CD1c-positive myeloid dendritic cell (primary cell): ENCODE data around the gene GABARAP.

Experiments
- DNase-seq: peaks from one replicate; pipeline ENCODE4 v3.0.0-alpha.2; 2016; ENCODE audit errors: extremely low spot score

Gene GABARAP

GRCh38 chr17:7207120-7208001 lies 34.9 kb downstream of the GABARAP start:
- DNase-seq = no peak

GRCh38 chr17:7205561-7205960 lies 36.7 kb downstream of the GABARAP start:
- no peak for DNase-seq

DNA sequence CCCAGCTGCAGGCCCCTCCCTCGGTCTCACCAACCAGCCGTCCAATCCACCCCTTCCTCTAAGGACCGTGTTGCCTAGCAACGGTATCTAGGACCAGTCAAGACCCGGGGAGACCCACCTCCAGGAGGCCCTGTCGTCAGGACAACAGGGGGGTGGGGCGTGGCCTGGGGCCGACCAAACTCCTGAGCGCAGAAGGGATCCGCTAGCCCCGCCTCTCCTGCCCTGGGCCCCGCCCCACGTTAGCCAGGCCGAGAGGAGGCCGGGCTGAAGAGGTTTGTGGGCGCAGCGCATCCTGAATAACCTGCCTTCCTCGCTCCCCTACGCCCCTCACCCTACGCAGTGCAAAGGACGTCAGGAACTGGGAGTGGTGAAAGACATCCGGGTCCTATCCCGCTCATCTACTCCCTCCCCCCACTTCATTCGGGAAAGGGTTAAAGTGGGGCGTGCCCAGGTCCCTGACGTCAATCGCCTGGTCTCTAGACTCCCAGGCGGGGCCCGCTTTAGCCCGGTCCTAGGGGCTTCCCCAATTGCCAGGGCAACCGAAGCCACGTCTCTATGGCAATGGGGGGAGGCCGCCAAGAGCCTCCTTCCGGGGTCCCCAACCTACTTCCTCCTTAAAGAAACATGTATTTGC lies 37.3 kb downstream of the GABARAP start:
- DNase-seq = peak; percentile 92

DNA sequence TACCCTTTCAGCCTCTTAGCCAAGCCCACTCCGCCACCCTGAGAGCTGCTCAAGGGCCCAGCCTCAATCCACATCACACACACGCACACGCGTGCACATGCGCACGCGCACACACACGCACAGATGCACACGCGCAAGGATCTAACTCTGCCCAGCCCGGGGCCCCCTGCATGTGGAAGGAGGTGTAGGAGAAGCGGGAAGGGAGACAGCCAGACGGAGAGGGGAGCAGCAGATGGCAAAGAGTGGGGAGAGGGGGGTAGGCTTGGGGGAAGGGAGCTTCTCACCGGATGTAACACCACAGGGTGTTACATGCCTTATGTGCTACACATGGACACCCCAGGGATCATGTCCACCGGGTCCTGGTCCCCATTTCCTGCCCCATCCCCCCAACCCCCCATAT lies 37.9 kb downstream of the GABARAP start:
- DNase-seq = no peak

DNA sequence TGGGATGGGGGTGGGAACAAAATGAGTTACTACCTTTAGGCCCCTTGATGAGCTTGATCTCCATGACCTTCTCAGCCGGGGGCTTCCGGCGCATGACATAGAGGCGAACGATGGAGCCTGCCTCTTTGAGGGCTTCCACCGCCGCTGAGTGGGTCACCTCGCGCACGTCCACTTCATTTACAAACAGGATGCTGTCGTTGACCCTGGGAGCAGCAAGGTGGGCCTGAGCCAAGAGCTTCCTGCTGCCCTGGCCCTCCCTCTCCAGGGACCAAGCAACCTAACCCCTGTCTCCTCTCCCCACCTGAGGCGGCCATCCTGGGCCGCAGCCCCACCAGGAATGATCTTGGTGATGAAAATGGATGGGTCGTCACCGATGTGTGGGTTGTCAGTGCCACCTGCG lies 38.9 kb downstream of the GABARAP start:
- no peak for DNase-seq

DNA sequence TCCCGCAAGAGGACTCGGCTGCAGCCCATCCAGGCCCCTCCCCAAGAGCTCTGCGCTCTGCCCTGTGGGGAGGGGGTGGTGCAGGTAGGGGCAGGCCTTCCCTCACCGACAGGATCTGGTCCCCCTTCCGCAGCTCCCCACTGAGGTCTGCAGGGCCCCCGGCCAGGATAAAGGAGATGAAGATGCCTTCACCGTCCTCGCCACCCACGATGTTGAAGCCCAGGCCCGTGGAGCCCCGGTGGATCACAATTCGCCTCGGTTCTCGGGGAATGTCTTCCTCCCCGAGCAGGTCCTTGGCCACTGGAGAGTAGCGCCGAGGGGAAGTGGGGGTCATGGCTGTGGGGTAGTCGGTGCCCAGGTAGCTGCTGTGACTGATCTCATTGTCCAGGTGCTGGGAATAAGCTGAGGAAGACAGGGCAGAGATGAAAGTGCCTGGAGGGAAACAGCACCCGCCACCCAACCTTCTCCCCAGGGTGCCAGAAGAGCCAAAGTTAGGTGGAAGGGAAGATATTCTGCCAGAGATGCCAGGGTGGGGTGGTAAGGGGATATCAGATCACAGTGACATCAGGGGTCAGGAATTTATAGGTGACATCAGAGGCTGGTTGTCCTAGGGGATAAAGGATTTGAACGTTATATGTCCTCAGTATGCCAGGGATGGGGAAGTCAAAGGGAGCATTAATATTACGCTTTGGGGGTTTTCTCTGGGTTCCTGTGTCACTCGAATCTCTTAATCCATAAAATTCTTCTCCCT lies 45.4 kb downstream of the GABARAP start:
- DNase-seq = no peak

GRCh38 chr17:7195971-7196370 lies 46.3 kb downstream of the GABARAP start:
- no peak for DNase-seq

- DNase-seq = no peak
Measured at GRCh38 chr17:7192271-7192937, 49.8 kb downstream of the GABARAP start.

DNA sequence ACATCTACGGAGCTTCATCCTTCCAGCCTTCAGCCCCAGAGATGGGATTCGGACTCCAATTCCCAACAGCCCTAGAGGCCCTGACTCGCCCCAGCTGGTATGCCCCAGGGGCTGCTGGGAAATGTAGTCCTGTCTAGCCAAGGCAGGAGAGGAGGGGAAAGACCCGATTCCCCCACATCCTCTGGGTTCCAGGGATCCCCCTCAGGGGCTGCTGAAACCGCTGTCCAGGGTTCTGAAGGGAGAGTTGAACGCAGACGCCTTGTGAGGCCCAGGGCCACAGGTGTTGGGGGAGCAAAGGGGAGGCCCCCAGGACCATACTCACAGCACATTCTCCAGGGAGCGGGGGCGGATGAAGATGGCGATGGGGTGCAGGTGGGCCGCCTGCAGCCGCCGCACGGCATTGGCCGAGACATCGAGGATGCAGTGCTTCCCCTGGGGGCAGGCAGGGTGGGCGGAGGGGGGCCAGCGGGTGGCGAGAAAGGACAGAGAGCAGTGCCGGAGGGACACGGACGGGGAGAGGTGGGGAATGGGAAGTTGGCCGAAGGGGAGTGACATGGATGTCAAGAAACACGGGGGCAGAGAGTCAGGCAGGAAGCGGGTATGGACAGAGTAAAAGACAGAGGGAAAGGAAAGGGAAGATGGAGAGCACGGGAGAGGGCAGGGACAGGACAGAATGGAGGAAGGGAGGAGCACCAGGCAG lies 50.5 kb downstream of the GABARAP start:
- DNase-seq = no peak

DNA sequence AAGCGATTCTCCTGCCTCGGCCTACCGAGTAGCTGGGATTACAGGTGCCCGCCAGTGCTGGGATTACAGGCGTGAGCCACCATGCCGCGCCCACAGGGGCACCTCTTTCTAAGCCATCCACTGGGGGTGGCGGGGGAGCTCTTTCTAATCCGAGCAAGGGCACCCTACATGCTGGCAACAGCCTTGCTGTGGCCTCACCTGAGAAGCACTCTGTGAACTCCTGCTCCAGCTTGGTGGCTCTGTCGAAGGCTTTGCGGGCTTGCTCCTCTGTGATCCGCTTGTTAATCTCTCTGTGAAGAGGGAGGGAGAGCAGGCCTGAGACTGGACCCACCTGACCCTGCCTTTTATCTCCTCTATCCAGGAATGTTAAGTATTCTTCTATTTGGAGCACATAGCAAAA lies 51.2 kb downstream of the GABARAP start:
- no peak for DNase-seq

GRCh38 chr17:7190276-7190917 lies 51.9 kb downstream of the GABARAP start:
- DNase-seq = no peak
